H1 (cell line): ENCODE results near the gene SEMA6D. TPM values are rescaled to one million over a fixed set of nuclear protein-coding genes. Genes with fewer than 3 reads are reported as not detected.

Experiments
- CTCF ChIA-PET: fragments of 300-600 bp; sonication (Branson Sonifier 250); formaldehyde crosslinking; loops from one replicate; lab custom pipeline; 2021; ENCODE audit not compliant: partially characterized antibody; lab: Charles Lee
- POLR2A ChIA-PET: fragments of 300-600 bp; sonication (Branson Sonifier 250); formaldehyde crosslinking; loops from one replicate; lab custom pipeline; 2021; ENCODE audit warnings: inconsistent platforms; ENCODE audit not compliant: partially characterized antibody; lab: Charles Lee
- DNase-seq, 2 experiments: peaks; one replicate each; pipeline versions ENCODE4 v3.0.0 to v3.0.0-alpha.2; 2010 to 2022; ENCODE audit warnings: low spot score in 2 of 2, low read depth in 1 of 2, mixed read lengths in 1 of 2
- FAIRE-seq: peaks from 2 replicates; lab custom pipeline; 2011; peaks lifted over from hg19 to GRCh38; lab: Jason Lieb, UNC
- H2AFZ ChIP-seq: 2 replicates; pipeline ENCODE4 v1.8.1; 2012; ENCODE audit warnings: low read length, inconsistent platforms
- H2AK5ac ChIP-seq: 2 replicates; pipeline ENCODE4 v1.6.1; 2013; ENCODE audit warnings: low read depth, low read length
- H2BK120ac ChIP-seq: replicated peaks from 2 replicates; pipeline ENCODE3; 2013; ENCODE audit warnings: low read depth, low read length, inconsistent platforms
- H2BK12ac ChIP-seq: 2 replicates; pipeline ENCODE4 v1.6.1; 2013; ENCODE audit warnings: low read depth, low read length
- H2BK15ac ChIP-seq: 2 replicates; pipeline ENCODE4 v1.6.1; 2013; ENCODE audit warnings: low read length
- H2BK20ac ChIP-seq: 2 replicates; pipeline ENCODE4 v1.6.1; 2013; ENCODE audit warnings: low read length
- H2BK5ac ChIP-seq: 2 replicates; pipeline ENCODE4 v1.6.1; 2013; ENCODE audit warnings: low read depth, low read length
- H3K14ac ChIP-seq: 2 replicates; pipeline ENCODE4 v1.6.1; 2013; ENCODE audit warnings: inconsistent platforms; ENCODE audit not compliant: insufficient read length
- H3K18ac ChIP-seq: 2 replicates; pipeline ENCODE4 v1.6.1; 2013; ENCODE audit warnings: low read length; ENCODE audit errors: extremely low read depth
- H3K23ac ChIP-seq: 2 replicates; pipeline ENCODE4 v1.6.1; 2013; ENCODE audit warnings: inconsistent platforms; ENCODE audit not compliant: insufficient read length
- H3K23me2 ChIP-seq: 2 replicates; pipeline ENCODE4 v1.6.1; 2013; ENCODE audit warnings: low read depth, low read length
- H3K27ac ChIP-seq: 2 replicates; pipeline ENCODE4 v1.6.1; 2011; ENCODE audit warnings: low read depth, low read length, inconsistent platforms
- H3K27me3 ChIP-seq, 4 experiments: replicated peaks in 1 of 4; 1 replicate in 1 of 4; 2 replicates in 3 of 4; pipeline versions ENCODE4 v1.6.1 to v1.8.1; 2011 to 2013; ENCODE audit warnings: low read length in 3 of 4, mild to moderate bottlenecking in 3 of 4, inconsistent platforms in 2 of 4, mixed read lengths in 2 of 4, moderate library complexity in 1 of 4; ENCODE audit not compliant: control insufficient read depth in 3 of 4, insufficient read depth in 3 of 4; ENCODE audit errors: extremely low read depth in 1 of 4
- H3K36me3 ChIP-seq, 4 experiments: 2 replicates each; pipeline versions ENCODE4 v1.6.1 to v1.8.1; 2011 to 2013; ENCODE audit warnings: mild to moderate bottlenecking in 4 of 4, low read length in 3 of 4, moderate library complexity in 2 of 4, control low read depth in 1 of 4, inconsistent platforms in 1 of 4; ENCODE audit not compliant: insufficient read depth in 4 of 4, control insufficient read depth in 2 of 4
- H3K4ac ChIP-seq: replicated peaks from 2 replicates; pipeline ENCODE3; 2013; ENCODE audit warnings: low read length, low read depth, mixed read lengths, inconsistent platforms; ENCODE audit not compliant: insufficient read length
- H3K4me1 ChIP-seq, 4 experiments: replicated peaks in 1 of 4; 1 replicate in 1 of 4; 2 replicates in 3 of 4; pipeline versions ENCODE4 v1.6.1 to v1.8.1; 2011 to 2013; ENCODE audit warnings: low read length in 3 of 4, inconsistent platforms in 2 of 4, mixed read lengths in 1 of 4; ENCODE audit not compliant: insufficient read depth in 4 of 4, control insufficient read depth in 3 of 4
- H3K4me2 ChIP-seq, 2 experiments: 2 replicates each; pipeline versions ENCODE4 v1.6.1 to v1.8.1; 2011 to 2013; ENCODE audit warnings: low read depth in 2 of 2, low read length in 2 of 2, control low read depth in 1 of 2, inconsistent platforms in 1 of 2, mild to moderate bottlenecking in 1 of 2; ENCODE audit not compliant: insufficient read depth in 1 of 2
- H3K4me3 ChIP-seq, 4 experiments: fragments of 200-600, 300-600 bp in 1 of 4; sonication (generic), shearing (Covaris generic), sonication (Bioruptor Twin) in 1 of 4; 2 replicates each; pipeline versions ENCODE4 v1.5.1 to v1.8.1; 2011 to 2016; ENCODE audit warnings: low read length in 4 of 4, low read depth in 3 of 4, control low read depth in 2 of 4, inconsistent platforms in 2 of 4, mild to moderate bottlenecking in 2 of 4, mixed read lengths in 1 of 4, moderate library complexity in 1 of 4; ENCODE audit not compliant: insufficient read depth in 2 of 4; ENCODE audit errors: extremely low read depth in 1 of 4
- H3K56ac ChIP-seq: replicated peaks from 2 replicates; pipeline ENCODE3; 2013; ENCODE audit warnings: low read depth, mild to moderate bottlenecking, mixed read lengths, low read length, inconsistent platforms; ENCODE audit not compliant: insufficient read length
- H3K79me1 ChIP-seq: 2 replicates; pipeline ENCODE4 v1.6.1; 2013; ENCODE audit warnings: low read depth, low read length, control low read depth
- H3K79me2 ChIP-seq, 2 experiments: 2 replicates each; pipeline versions ENCODE4 v1.6.1 to v1.8.1; 2012 to 2013; ENCODE audit warnings: low read length in 2 of 2, mild to moderate bottlenecking in 2 of 2, inconsistent platforms in 1 of 2; ENCODE audit not compliant: insufficient read depth in 2 of 2, control insufficient read depth in 1 of 2
- H3K9ac ChIP-seq, 4 experiments: replicated peaks in 1 of 4; 1 replicate in 1 of 4; 2 replicates in 3 of 4; pipeline versions ENCODE4 v1.6.1 to v1.8.1; 2011 to 2013; ENCODE audit warnings: low read depth in 3 of 4, low read length in 3 of 4, control low read depth in 2 of 4, mild to moderate bottlenecking in 2 of 4, moderate library complexity in 2 of 4, inconsistent platforms in 1 of 4; ENCODE audit errors: extremely low read depth in 1 of 4
- H3K9me3 ChIP-seq, 2 experiments: 2 replicates each; pipeline versions ENCODE4 v1.6.1 to v1.8.1; 2012 to 2013; ENCODE audit warnings: mild to moderate bottlenecking in 2 of 2, moderate library complexity in 2 of 2, control low read depth in 1 of 2, inconsistent platforms in 1 of 2, low read depth in 1 of 2, low read length in 1 of 2, mixed read lengths in 1 of 2; ENCODE audit not compliant: insufficient read depth in 2 of 2
- H4K20me1 ChIP-seq, 2 experiments: replicated peaks in 1 of 2; 2 replicates each; pipeline versions ENCODE3 to v1.8.1; 2011 to 2013; ENCODE audit warnings: inconsistent platforms in 2 of 2, low read length in 2 of 2, mild to moderate bottlenecking in 1 of 2; ENCODE audit not compliant: insufficient read depth in 2 of 2, control insufficient read depth in 1 of 2
- H4K5ac ChIP-seq: 2 replicates; pipeline ENCODE4 v1.6.1; 2013; ENCODE audit warnings: low read length, low read depth, mixed read lengths, inconsistent platforms; ENCODE audit not compliant: insufficient read length
- H4K8ac ChIP-seq: 2 replicates; pipeline ENCODE4 v1.8.0; 2013; ENCODE audit warnings: mild to moderate bottlenecking, moderate library complexity, low read length, inconsistent platforms; ENCODE audit not compliant: insufficient read depth; ENCODE audit errors: extremely low read depth
- H4K91ac ChIP-seq: replicated peaks from 2 replicates; pipeline ENCODE3; 2013; ENCODE audit warnings: low read length, mixed read lengths, inconsistent platforms; ENCODE audit not compliant: insufficient read length
- BACH1 ChIP-seq: IDR thresholded peaks from 2 replicates; pipeline ENCODE4 v1.6.1; 2012; ENCODE audit warnings: low read length, improper control_type of control experiment
- CBX5 ChIP-seq: fragments of 300-800, 300-1000 bp; sonication (generic); IDR thresholded peaks from 2 replicates; pipeline ENCODE4 v1.7.1; 2016; ENCODE audit warnings: antibody characterized with exemption, low read length, low read depth
- HDAC2 ChIP-seq, 2 experiments: fragments of 300-600 bp in 1 of 2; sonication (generic) in 1 of 2; IDR thresholded peaks; 2 replicates each; pipeline ENCODE4 v1.6.1; 2011 to 2012; ENCODE audit warnings: low read depth in 2 of 2, low read length in 2 of 2, mild to moderate bottlenecking in 2 of 2, moderate library complexity in 2 of 2, borderline replicate concordance in 1 of 2, inconsistent platforms in 1 of 2
- JUN ChIP-seq: IDR thresholded peaks from 2 replicates; pipeline ENCODE4 v1.6.1; 2011; ENCODE audit warnings: low read depth, mild to moderate bottlenecking, improper control_type of control experiment, low read length
- NANOG ChIP-seq: IDR thresholded peaks from 2 replicates; pipeline ENCODE4 v1.6.1; 2011; ENCODE audit warnings: low read length, low read depth, mild to moderate bottlenecking, inconsistent platforms; ENCODE audit not compliant: insufficient read depth, poor library complexity, severe bottlenecking
- RAD21 ChIP-seq, 2 experiments: IDR thresholded peaks in 1 of 2; conservative IDR thresholded peaks in 1 of 2; 2 replicates each; pipeline ENCODE4 v1.6.1; 2011; ENCODE audit warnings: low read depth in 2 of 2, low read length in 2 of 2, improper control_type of control experiment in 1 of 2, inconsistent platforms in 1 of 2, mild to moderate bottlenecking in 1 of 2, moderate library complexity in 1 of 2
- RNF2 ChIP-seq: fragments of 200-900, 300-1000 bp; sonication (generic); IDR thresholded peaks from 2 replicates; pipeline ENCODE4 v1.7.1; 2016; ENCODE audit warnings: borderline replicate concordance, low read depth, mild to moderate bottlenecking, antibody characterized with exemption, low read length; ENCODE audit not compliant: poor library complexity, severe bottlenecking; ENCODE audit errors: missing control alignments
- SIRT6 ChIP-seq: IDR thresholded peaks from one replicate; pipeline ENCODE4 v1.7.1; 2012; ENCODE audit warnings: low read length, inconsistent platforms
- SIX5 ChIP-seq: IDR thresholded peaks from 2 replicates; pipeline ENCODE4 v1.6.1; 2011; ENCODE audit warnings: mild to moderate bottlenecking, low read depth, low read length
- TBP ChIP-seq: IDR thresholded peaks from 2 replicates; pipeline ENCODE4 v1.6.1; 2011; ENCODE audit warnings: low read depth, low read length, improper control_type of control experiment
- WGBS, 2 experiments: shearing (Covaris generic) in 1 of 2; methylation state at CpG; one replicate each; pipeline versions ENCODE4 v1.1.6 to v1.1.7; 2013 to 2015; ENCODE audit warnings: low lambda C conversion rate in 2 of 2, mixed read lengths in 2 of 2, inconsistent platforms in 1 of 2, low coverage in 1 of 2, missing lambda C conversion rate in 1 of 2; ENCODE audit not compliant: insufficient replicate concordance in 2 of 2, insufficient coverage in 1 of 2, insufficient read length in 1 of 2; ENCODE audit errors: extremely low coverage in 1 of 2, missing lambda C conversion rate in 1 of 2; 5-methylcytosine and 5-hydroxymethylcytosine counted together
- polyA plus RNA-seq, 7 experiments: library from polyadenylated mRNA; depleted of rRNA in 3 of 7; stranded (reverse) in 5 of 7; unstranded in 2 of 7; fragments of >200 nt in 5 of 7; fragments of 200-250 nt in 2 of 7; gene quantifications; 1 replicate in 5 of 7; 2 replicates in 1 of 7; 4 replicates in 1 of 7; pipeline versions ENCODE4 v1.2.1 to v1.2.3, GENCODE V29; 2011 to 2013; ENCODE audit warnings: missing spikeins in 2 of 7, mixed read lengths in 2 of 7
- total RNA-seq: library from RNA; stranded (reverse); fragmentation: NEBNext Ultra II Directional; extraction: Animal tissue kit (Norgen Biotek cat#: 25700); gene quantifications from 2 replicates; pipeline ENCODE4 v1.2.1, GENCODE V29; 2021
- TF ChIP-seq, protein P1 (sequence below), 3 experiments: IDR thresholded peaks; 1 replicate in 2 of 3; 2 replicates in 1 of 3; pipeline versions ENCODE4 v1.5.1 to v1.6.1; 2011; ENCODE audit warnings: low read length in 3 of 3, mild to moderate bottlenecking in 3 of 3, inconsistent platforms in 2 of 3, low read depth in 1 of 3, moderate library complexity in 1 of 3; ENCODE audit not compliant: insufficient read depth in 1 of 3; ENCODE audit errors: control extremely low read depth in 1 of 3

Gene SEMA6D
- total and polyA plus RNA-seq, 2 of the 8 experiments (the other 6 are each of a cell fraction or from before 2014, with no cell fraction given) = 2.2 to 3.8 TPM

DNA sequence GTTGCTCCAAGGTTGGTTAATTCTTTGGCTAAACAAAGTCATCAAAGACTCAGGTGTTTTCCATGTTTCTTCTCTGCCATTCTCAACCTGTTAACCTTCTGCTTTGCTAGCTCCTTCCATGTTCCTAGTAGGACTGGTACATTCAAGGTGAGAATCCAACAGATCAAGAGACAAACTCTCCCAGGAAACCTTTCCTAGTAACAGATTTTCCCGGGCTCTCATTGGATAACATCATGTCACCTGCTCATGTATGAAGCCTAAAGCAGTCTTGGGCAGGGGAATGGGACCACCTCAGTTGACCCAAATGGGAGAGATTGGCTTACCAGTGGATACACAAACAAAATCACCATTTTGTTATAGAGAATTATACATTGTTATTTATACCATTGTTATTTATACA lies 14.9 kb downstream of the SEMA6D start:
- DNase-seq = no peak
- H2BK20ac ChIP-seq = no peak overlapping the region
- no peaks in the 10 kb centered on the region for H3K36me3 ChIP-seq
- WGBS, 2 experiments = 79% methylated on average over 1 of the region's 1 CpG; no CpG with 5 or more reads in 1 of the 2 experiments
- H2BK15ac ChIP-seq = no peak overlapping the region
- no peaks in the 10 kb centered on the region for H4K20me1 ChIP-seq
- no peaks in the 10 kb centered on the region for H3K79me2 ChIP-seq
- no peak overlapping the region for H2AK5ac ChIP-seq
- H3K9me3 ChIP-seq = no peaks in the 10 kb centered on the region
- FAIRE-seq = no peak
- ChIA-PET POLR2A (no interaction called here), CTCF (interaction anchor here (1.1 kb wide), 1 partner anchor 15 kb away, joined by 3 read pairs; the partner anchor contains the start of gene SEMA6D)
- H3K23ac ChIP-seq = no peak overlapping the region
- no peak overlapping the region for H3K4ac ChIP-seq
- H3K9ac ChIP-seq = no peak overlapping the region
- H3K14ac ChIP-seq = no peak overlapping the region
- H2BK5ac ChIP-seq = no peak overlapping the region
- no peaks in the 10 kb centered on the region for H3K23me2 ChIP-seq
- no peaks in the 10 kb centered on the region for H3K79me1 ChIP-seq
- no peak overlapping the region for H2BK120ac ChIP-seq
- H2AFZ ChIP-seq = no peak overlapping the region
- H3K56ac ChIP-seq = no peak overlapping the region
- peaks cover 0 to 7% (median 1%) of the 10 kb centered on the region in 4 experiments; a peak in 2 of 7 replicates for H3K4me1 ChIP-seq
- H3K27ac ChIP-seq = no peak overlapping the region
- H3K4me3 ChIP-seq = no peak overlapping the region
- H3K4me2 ChIP-seq = no peak overlapping the region
- no peak overlapping the region for H4K91ac ChIP-seq
- no peak overlapping the region for H4K5ac ChIP-seq
- no peak overlapping the region for H4K8ac ChIP-seq
- no peak overlapping the region for H2BK12ac ChIP-seq
- H3K27me3 ChIP-seq = no peaks in the 10 kb centered on the region
- no peak overlapping the region for H3K18ac ChIP-seq
- TF ChIP-seq TBP (no peak), RNF2 (no peak), JUN (no peak), RAD21 (IDR thresholded peaks at IDR 0.05 in 1 of 2, conservative IDR thresholded peaks at IDR 0.05 in 1 of 2; ENCODE audit: low read depth in 2 of 2, low read length in 2 of 2) (no peak), NANOG (no peak), HDAC2 (IDR thresholded peaks at IDR 0.05; ENCODE audit: borderline replicate concordance in 1 of 2, low read depth in 2 of 2, low read length in 2 of 2) (no peak), CBX5 (no peak), BACH1 (no peak), SIRT6 (no peak), SIX5 (no peak)
- TF ChIP-seq, protein P1, sequence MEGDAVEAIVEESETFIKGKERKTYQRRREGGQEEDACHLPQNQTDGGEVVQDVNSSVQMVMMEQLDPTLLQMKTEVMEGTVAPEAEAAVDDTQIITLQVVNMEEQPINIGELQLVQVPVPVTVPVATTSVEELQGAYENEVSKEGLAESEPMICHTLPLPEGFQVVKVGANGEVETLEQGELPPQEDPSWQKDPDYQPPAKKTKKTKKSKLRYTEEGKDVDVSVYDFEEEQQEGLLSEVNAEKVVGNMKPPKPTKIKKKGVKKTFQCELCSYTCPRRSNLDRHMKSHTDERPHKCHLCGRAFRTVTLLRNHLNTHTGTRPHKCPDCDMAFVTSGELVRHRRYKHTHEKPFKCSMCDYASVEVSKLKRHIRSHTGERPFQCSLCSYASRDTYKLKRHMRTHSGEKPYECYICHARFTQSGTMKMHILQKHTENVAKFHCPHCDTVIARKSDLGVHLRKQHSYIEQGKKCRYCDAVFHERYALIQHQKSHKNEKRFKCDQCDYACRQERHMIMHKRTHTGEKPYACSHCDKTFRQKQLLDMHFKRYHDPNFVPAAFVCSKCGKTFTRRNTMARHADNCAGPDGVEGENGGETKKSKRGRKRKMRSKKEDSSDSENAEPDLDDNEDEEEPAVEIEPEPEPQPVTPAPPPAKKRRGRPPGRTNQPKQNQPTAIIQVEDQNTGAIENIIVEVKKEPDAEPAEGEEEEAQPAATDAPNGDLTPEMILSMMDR (IDR thresholded peaks at IDR 0.05; ENCODE audit: control extremely low read depth in 1 of 3, insufficient read depth in 1 of 3, low read depth in 1 of 3, low read length in 3 of 3) = no peak
